HG03159 (cell line): ENCODE measurements around the gene SLCO2A1.

Experiments used
- ATAC-seq: cut with Tn5 transposase; IDR thresholded peaks from one replicate; pipeline ENCODE4 v1.9.1; 2021; ENCODE audit warnings: mild to moderate bottlenecking, moderate library complexity; ENCODE audit not compliant: unreplicated experiment

The SLCO2A1 gene

GRCh38 chr3:133935843-133936769 lies 93.6 kb downstream of the SLCO2A1 start:
- ATAC-seq: no peak

GRCh38 chr3:133934996-133935842 lies 94.5 kb downstream of the SLCO2A1 start:
- ATAC-seq: no peak

- ATAC-seq: no peak
Measured at GRCh38 chr3:133934073-133934970, 95.4 kb downstream of the SLCO2A1 start.

GRCh38 chr3:133933097-133934024 lies 96.4 kb downstream of the SLCO2A1 start:
- no peak for ATAC-seq

GRCh38 chr3:133932009-133932408 lies 97.7 kb downstream of the SLCO2A1 start:
- ATAC-seq: no peak

- no peak for ATAC-seq
Measured at GRCh38 chr3:133931084-133931483, 98.6 kb downstream of the SLCO2A1 start.

- no peak for ATAC-seq
Measured at GRCh38 chr3:133930341-133930933, 99.3 kb downstream of the SLCO2A1 start.

- ATAC-seq: no peak
Measured at GRCh38 chr3:133928903-133929607, 100.7 kb downstream of the SLCO2A1 start.

GRCh38 chr3:133928136-133928893 lies 101.4 kb downstream of the SLCO2A1 start:
- no peak for ATAC-seq

GRCh38 chr3:133927540-133928066 lies 102.1 kb downstream of the SLCO2A1 start:
- peak; percentile 71 for ATAC-seq

GRCh38 chr3:133926736-133927539 lies 102.8 kb downstream of the SLCO2A1 start:
- ATAC-seq: peak; percentile 6

- no peak for ATAC-seq
Measured at GRCh38 chr3:133925960-133926735, 103.6 kb downstream of the SLCO2A1 start.

GRCh38 chr3:133924041-133924440 lies 105.7 kb downstream of the SLCO2A1 start:
- no peak for ATAC-seq

GRCh38 chr3:133921592-133921991 lies 108.1 kb downstream of the SLCO2A1 start:
- no peak for ATAC-seq

GRCh38 chr3:133917144-133917543 lies 112.6 kb downstream of the SLCO2A1 start:
- ATAC-seq: no peak
